ENCODE measurements around the gene S100A9.

DNA sequence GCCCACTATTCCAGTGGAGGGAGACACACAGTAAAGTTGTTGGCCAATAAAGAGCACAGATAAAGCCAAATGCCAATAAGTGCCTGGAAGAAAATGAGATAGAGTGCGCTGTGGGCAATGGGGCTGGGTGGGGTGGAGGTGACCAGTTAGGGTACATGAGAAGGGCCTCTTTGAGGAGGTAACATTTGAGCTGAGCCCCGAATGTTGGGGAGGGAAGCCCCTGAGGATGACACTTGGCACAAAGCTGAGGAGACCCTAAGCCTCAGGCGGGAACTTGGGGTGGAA, 979 bp downstream of the S100A9 start:
- TF ChIP-seq, protein P1, sequence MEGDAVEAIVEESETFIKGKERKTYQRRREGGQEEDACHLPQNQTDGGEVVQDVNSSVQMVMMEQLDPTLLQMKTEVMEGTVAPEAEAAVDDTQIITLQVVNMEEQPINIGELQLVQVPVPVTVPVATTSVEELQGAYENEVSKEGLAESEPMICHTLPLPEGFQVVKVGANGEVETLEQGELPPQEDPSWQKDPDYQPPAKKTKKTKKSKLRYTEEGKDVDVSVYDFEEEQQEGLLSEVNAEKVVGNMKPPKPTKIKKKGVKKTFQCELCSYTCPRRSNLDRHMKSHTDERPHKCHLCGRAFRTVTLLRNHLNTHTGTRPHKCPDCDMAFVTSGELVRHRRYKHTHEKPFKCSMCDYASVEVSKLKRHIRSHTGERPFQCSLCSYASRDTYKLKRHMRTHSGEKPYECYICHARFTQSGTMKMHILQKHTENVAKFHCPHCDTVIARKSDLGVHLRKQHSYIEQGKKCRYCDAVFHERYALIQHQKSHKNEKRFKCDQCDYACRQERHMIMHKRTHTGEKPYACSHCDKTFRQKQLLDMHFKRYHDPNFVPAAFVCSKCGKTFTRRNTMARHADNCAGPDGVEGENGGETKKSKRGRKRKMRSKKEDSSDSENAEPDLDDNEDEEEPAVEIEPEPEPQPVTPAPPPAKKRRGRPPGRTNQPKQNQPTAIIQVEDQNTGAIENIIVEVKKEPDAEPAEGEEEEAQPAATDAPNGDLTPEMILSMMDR (IDR thresholded peaks at IDR 0.05): no peak
- no peak for TF ChIP-seq ZFX (IDR thresholded peaks at IDR 0.05; ENCODE audit: borderline replicate concordance)
